Esophagus squamous epithelium (tissue), 5 donors: ENCODE data around the gene NNMT. TPM values are rescaled to one million over a fixed set of nuclear protein-coding genes. Genes with fewer than 3 reads are reported as not detected.

ENCODE experiments used
- DNase-seq: peaks from one replicate; lab custom pipeline; 2025; lab: John Stamatoyannopoulos, UW
- H3K27ac ChIP-seq, 4 donors: fragments of 200-600 bp; sonication (generic); one replicate each; pipeline ENCODE4 v1.5.1; 2016 to 2019; ENCODE audit warnings: mild to moderate bottlenecking in 1 of 4
- H3K27me3 ChIP-seq, 4 donors: fragments of 200-600 bp; sonication (generic); 1 replicate in 3 of 4; 2 replicates in 1 of 4; pipeline versions ENCODE4 v1.5.1 to v1.6.0; 2017 to 2021; ENCODE audit warnings: antibody characterized with exemption in 1 of 4
- H3K36me3 ChIP-seq, 3 donors: fragments of 200-600 bp; sonication (generic); one replicate each; pipeline ENCODE4 v1.5.1; 2016 to 2019
- H3K4me1 ChIP-seq, 3 donors: fragments of 200-600 bp; sonication (generic); one replicate each; pipeline ENCODE4 v1.5.1; 2017 to 2019
- H3K4me3 ChIP-seq, 4 donors: fragments of 200-600 bp; sonication (generic); 1 replicate in 3 of 4; 2 replicates in 1 of 4; pipeline ENCODE4 v1.5.1; 2016 to 2019; ENCODE audit warnings: mild to moderate bottlenecking in 2 of 4, moderate library complexity in 1 of 4
- H3K9me3 ChIP-seq, 3 donors: fragments of 200-600 bp; sonication (generic); one replicate each; pipeline ENCODE4 v1.5.1; 2016 to 2019
- CTCF ChIP-seq, 6 experiments: fragments of 450-650 bp in 4 of 6; fragments of 200-600 bp in 2 of 6; sonication (generic) in 2 of 6; IDR thresholded peaks; one replicate each; pipeline ENCODE4 v1.5.1; 2016 to 2019; ENCODE audit warnings: antibody characterized with exemption in 6 of 6, mild to moderate bottlenecking in 4 of 6, moderate library complexity in 4 of 6
- POLR2A ChIP-seq, 4 donors: fragments of 450-650 bp; IDR thresholded peaks; one replicate each; pipeline ENCODE4 v1.6.1; 2017; ENCODE audit warnings: antibody characterized with exemption in 4 of 4, mild to moderate bottlenecking in 4 of 4, moderate library complexity in 3 of 4
- WGBS, 2 donors: methylation state at CpG; one replicate each; pipeline ENCODE4 v1.1.5; 2018; 5-methylcytosine and 5-hydroxymethylcytosine counted together
- intact Hi-C: fragments of 100-400 bp; cut with DNase I; formaldehyde crosslinking; loops from one replicate; pipeline ENCODE4 v1.15.0; 2022
- total RNA-seq, 4 donors: library from RNA; depleted of rRNA; stranded (reverse); fragments of >200 nt; gene quantifications; one replicate each; pipeline ENCODE4 v1.1.0, GENCODE V29; 2016
- donor health status: DM: yes; HTN: yes; CAD: no.

Gene NNMT
- total RNA-seq, 4 donors from 2014 or later: 4.1 to 142 (median 56.8) TPM

GRCh38 chr11:114286229-114286628 lies 10.0 kb upstream of the NNMT start:
- no peaks in the 10 kb centered on the region for H3K9me3 ChIP-seq
- TF ChIP-seq CTCF (IDR thresholded peaks at IDR 0.05) (no peak), POLR2A (IDR thresholded peaks at IDR 0.05) (no peak)
- peaks cover 7 to 29% (median 12%) of the 10 kb centered on the region in 3 donors for H3K4me1 ChIP-seq
- no peak overlapping the region for H3K27ac ChIP-seq
- no peak overlapping the region for H3K4me3 ChIP-seq
- no peaks in the 10 kb centered on the region for H3K36me3 ChIP-seq
- WGBS, 2 donors: 92 to 93% methylated on average over 3 of the region's 3 CpGs
- no peak for DNase-seq
- intact Hi-C loops: no loop called here
- no peaks in the 10 kb centered on the region for H3K27me3 ChIP-seq

GRCh38 chr11:114287154-114287553 lies 9.0 kb upstream of the NNMT start:
- WGBS, 2 donors: 61 to 90% methylated on average over 2 of the region's 2 CpGs
- no peaks in the 10 kb centered on the region for H3K36me3 ChIP-seq
- H3K4me3 ChIP-seq: no peak overlapping the region
- no peaks in the 10 kb centered on the region for H3K27me3 ChIP-seq
- no peak overlapping the region for H3K27ac ChIP-seq
- no peaks in the 10 kb centered on the region for H3K9me3 ChIP-seq
- no peak for DNase-seq
- intact Hi-C loops: no loop called here
- no peak for TF ChIP-seq POLR2A (IDR thresholded peaks at IDR 0.05)
- peaks cover 0 to 26% (median 4%) of the 10 kb centered on the region in 3 donors for H3K4me1 ChIP-seq

GRCh38 chr11:114288136-114288535 lies 8.1 kb upstream of the NNMT start:
- Histone ChIP-seq H3K36me3 (no peaks in the 10 kb centered on the region), H3K27me3 (no peaks in the 10 kb centered on the region), H3K9me3 (no peaks in the 10 kb centered on the region), H3K4me1 (peaks cover 0 to 32% (median 4%) of the 10 kb centered on the region in 3 donors), H3K4me3 (no peak overlapping the region), H3K27ac (no peak overlapping the region)
- no peak for TF ChIP-seq CTCF (IDR thresholded peaks at IDR 0.05)
- no peak for TF ChIP-seq POLR2A (IDR thresholded peaks at IDR 0.05)
- intact Hi-C loops: no loop called here
- no peak for DNase-seq
- WGBS, 2 donors: 59% methylated on average over 2 of the region's 2 CpGs

GRCh38 chr11:114289779-114290178 lies 6.4 kb upstream of the NNMT start:
- no peaks in the 10 kb centered on the region for H3K27me3 ChIP-seq
- peaks cover 0 to 38% (median 7%) of the 10 kb centered on the region in 3 donors for H3K4me1 ChIP-seq
- TF ChIP-seq CTCF (IDR thresholded peaks at IDR 0.05) (no peak), POLR2A (IDR thresholded peaks at IDR 0.05) (no peak)
- H3K9me3 ChIP-seq: no peaks in the 10 kb centered on the region
- DNase-seq: no peak
- WGBS, 2 donors: 83 to 91% methylated on average over 5 of the region's 5 CpGs
- no peak overlapping the region for H3K4me3 ChIP-seq
- intact Hi-C loops: no loop called here
- no peaks in the 10 kb centered on the region for H3K36me3 ChIP-seq
- no peak overlapping the region for H3K27ac ChIP-seq

- intact Hi-C loops: no loop called here
- no peak for TF ChIP-seq POLR2A (IDR thresholded peaks at IDR 0.05)
- no peak for TF ChIP-seq CTCF (IDR thresholded peaks at IDR 0.05)
- H3K27ac ChIP-seq: no peak overlapping the region
- H3K4me1 ChIP-seq: peaks cover 0 to 43% (median 14%) of the 10 kb centered on the region in 3 donors
- no peak overlapping the region for H3K4me3 ChIP-seq
- H3K9me3 ChIP-seq: no peaks in the 10 kb centered on the region
- no peaks in the 10 kb centered on the region for H3K36me3 ChIP-seq
- 74 to 80% methylated on average over 2 of the region's 2 CpGs for WGBS, 2 donors
- H3K27me3 ChIP-seq: no peaks in the 10 kb centered on the region
- no peak for DNase-seq
Observed at GRCh38 chr11:114290503-114291235, 5.5 kb upstream of the NNMT start.
